Endothelial cell (in vitro differentiated cells): ENCODE results near the gene ACTL6B. TPM values are rescaled to one million over a fixed set of nuclear protein-coding genes. Genes with fewer than 3 reads are reported as not detected.

Experiments
- DNase-seq: peaks from one replicate; pipeline ENCODE4 v3.0.0; 2021; ENCODE audit warnings: low spot score
- H3K27ac Mint-ChIP-seq: one replicate; pipeline ENCODE4 v1.8.0; 2021; ENCODE audit warnings: mixed read lengths, inconsistent platforms; ENCODE audit not compliant: unreplicated experiment
- H3K27me3 Mint-ChIP-seq: one replicate; pipeline ENCODE4 v1.8.0; 2021; ENCODE audit warnings: mild to moderate bottlenecking, moderate library complexity, mixed read lengths, inconsistent platforms; ENCODE audit not compliant: unreplicated experiment
- H3K36me3 Mint-ChIP-seq: one replicate; pipeline ENCODE4 v1.8.0; 2021; ENCODE audit warnings: mild to moderate bottlenecking, low read depth, mixed read lengths, inconsistent platforms; ENCODE audit not compliant: unreplicated experiment
- H3K4me1 Mint-ChIP-seq: one replicate; pipeline ENCODE4 v1.8.0; 2021; ENCODE audit warnings: mild to moderate bottlenecking, mixed read lengths, inconsistent platforms; ENCODE audit not compliant: unreplicated experiment
- H3K4me3 Mint-ChIP-seq: one replicate; pipeline ENCODE4 v1.8.0; 2021; ENCODE audit warnings: mild to moderate bottlenecking, mixed read lengths, inconsistent platforms; ENCODE audit not compliant: unreplicated experiment
- H3K9me3 Mint-ChIP-seq: one replicate; pipeline ENCODE4 v1.8.0; 2021; ENCODE audit warnings: mixed read lengths, inconsistent platforms; ENCODE audit not compliant: unreplicated experiment
- CTCF ChIP-seq: fragments of 200-600 bp; sonication (generic); IDR thresholded peaks from one replicate; pipeline ENCODE4 v1.5.0; 2021; ENCODE audit warnings: antibody characterized with exemption; ENCODE audit not compliant: unreplicated experiment
- total RNA-seq: library from RNA; stranded (reverse); fragmentation: NEBNext Ultra II Directional; extraction: Animal tissue kit (Norgen Biotek cat#: 25700); gene quantifications from one replicate; pipeline ENCODE4 v1.2.1, GENCODE V29; 2021; ENCODE audit not compliant: unreplicated experiment

Gene ACTL6B
- total RNA-seq, 1 donor from 2014 or later: not detected

GRCh38 chr7:100674411-100675104 is 18.3 kb upstream of the ACTL6B start:
- peaks cover 5% of the 10 kb centered on the region for H3K4me1 Mint-ChIP-seq
- peaks cover 10% of the 10 kb centered on the region for H3K27me3 Mint-ChIP-seq
- H3K27ac Mint-ChIP-seq: peak overlapping the region; percentile 74
- no peak for TF ChIP-seq CTCF
- no peak for DNase-seq
- H3K9me3 Mint-ChIP-seq: no peaks in the 10 kb centered on the region
- peaks cover 6% of the 10 kb centered on the region for H3K36me3 Mint-ChIP-seq
- peak overlapping the region; percentile 97 for H3K4me3 Mint-ChIP-seq

GRCh38 chr7:100673942-100674410 is 17.7 kb upstream of the ACTL6B start:
- H3K9me3 Mint-ChIP-seq: no peaks in the 10 kb centered on the region
- no peak for DNase-seq
- H3K27ac Mint-ChIP-seq: peak overlapping the region; percentile 75
- H3K4me3 Mint-ChIP-seq: peak overlapping the region; percentile 97
- peaks cover 7% of the 10 kb centered on the region for H3K27me3 Mint-ChIP-seq
- H3K36me3 Mint-ChIP-seq: peaks cover 6% of the 10 kb centered on the region
- no peak for TF ChIP-seq CTCF
- peaks cover 5% of the 10 kb centered on the region for H3K4me1 Mint-ChIP-seq

- Mint-ChIP-seq H3K27ac (peak within 1 kb of the TSS; percentile 93), H3K27me3 (peaks cover 5% of the 10 kb centered on the region), H3K4me3 (peak within 1 kb of the TSS; percentile 97), H3K4me1 (peaks cover 5% of the 10 kb centered on the region), H3K36me3 (peaks cover 6% of the 10 kb centered on the region), H3K9me3 (no peaks in the 10 kb centered on the region)
- TF ChIP-seq CTCF: no peak
- peak; percentile 100 for DNase-seq
Observed at GRCh38 chr7:100673302-100673941, 17.2 kb upstream of the ACTL6B start, which contains the start of gene GNB2. GNB2 (plus strand) TSS chr7:100673740; CDS start chr7:100676266, 2,526 bp downstream.

GRCh38 chr7:100671353-100672327 is 15.4 kb upstream of the ACTL6B start:
- Mint-ChIP-seq H3K27ac (no peak overlapping the region), H3K9me3 (no peaks in the 10 kb centered on the region), H3K4me1 (peaks cover 3% of the 10 kb centered on the region), H3K4me3 (no peak overlapping the region), H3K36me3 (no peaks in the 10 kb centered on the region), H3K27me3 (no peaks in the 10 kb centered on the region)
- TF ChIP-seq CTCF: no peak
- no peak for DNase-seq
